Neutrophil (primary cell): ENCODE data around the gene SALL1.

Experiments used
- H3K27ac ChIP-seq: fragments of 200-600 bp; sonication (generic); 2 replicates; pipeline ENCODE4 v1.5.1; 2016; ENCODE audit warnings: mild to moderate bottlenecking, moderate library complexity
- H3K27me3 ChIP-seq: fragments of 200-600 bp; sonication (generic); 2 replicates; pipeline ENCODE4 v1.6.0; 2016; ENCODE audit warnings: mild to moderate bottlenecking
- H3K36me3 ChIP-seq: fragments of 200-600 bp; sonication (generic); 2 replicates; pipeline ENCODE4 v1.5.1; 2017
- H3K4me1 ChIP-seq, 2 experiments: fragments of 200-600 bp in 1 of 2; sonication (generic) in 1 of 2; 1 replicate in 1 of 2; 2 replicates in 1 of 2; pipeline versions ENCODE4 v1.5.1 to v1.6.1; 2013 to 2016; ENCODE audit warnings: low read depth in 1 of 2, low read length in 1 of 2, mild to moderate bottlenecking in 1 of 2, moderate library complexity in 1 of 2; ENCODE audit not compliant: control insufficient read depth in 1 of 2, insufficient read depth in 1 of 2
- H3K4me3 ChIP-seq, 2 experiments: fragments of 200-600 bp in 1 of 2; sonication (generic) in 1 of 2; 1 replicate in 1 of 2; 2 replicates in 1 of 2; pipeline ENCODE4 v1.5.1; 2013 to 2016; ENCODE audit warnings: low read depth in 1 of 2, low read length in 1 of 2, mild to moderate bottlenecking in 1 of 2, moderate library complexity in 1 of 2
- H3K9me3 ChIP-seq: fragments of 200-600 bp; sonication (generic); 2 replicates; pipeline ENCODE4 v1.5.1; 2016
- TF ChIP-seq, protein P1 (sequence below): fragments of 200-600 bp; sonication (generic); IDR thresholded peaks from 2 replicates; pipeline ENCODE4 v1.5.1; 2016; ENCODE audit warnings: antibody characterized with exemption

Gene SALL1

DNA sequence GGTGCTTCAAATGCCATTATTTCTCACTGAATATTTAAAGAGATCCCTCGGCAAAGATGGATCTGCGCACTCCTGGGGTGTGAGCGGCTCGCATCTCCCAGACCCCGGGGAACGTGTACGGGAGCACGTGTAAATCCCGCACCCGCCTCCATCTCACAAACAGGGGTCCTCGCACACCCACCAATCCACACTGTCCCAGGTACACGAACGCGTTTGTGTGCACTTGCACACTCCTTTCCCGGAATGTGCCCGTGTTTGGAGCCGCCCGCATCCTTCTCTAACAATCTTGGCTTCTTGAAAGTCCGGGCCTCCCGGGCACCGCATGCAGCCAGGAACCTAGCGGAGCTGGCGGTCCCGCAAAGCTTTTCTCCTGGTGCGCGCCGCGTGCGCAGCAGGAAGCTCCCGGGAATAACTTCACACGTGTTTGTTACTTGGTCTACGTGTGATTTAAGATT, 2.5 kb upstream of the SALL1 start:
- H3K27me3 ChIP-seq = peaks cover 100% of the 10 kb centered on the region
- no peaks in the 10 kb centered on the region for H3K9me3 ChIP-seq
- H3K4me3 ChIP-seq = no peak overlapping the region
- peaks cover 0 to 2% of the 10 kb centered on the region in 2 experiments for H3K4me1 ChIP-seq
- no peak overlapping the region for H3K27ac ChIP-seq
- no peaks in the 10 kb centered on the region for H3K36me3 ChIP-seq
- TF ChIP-seq, protein P1, sequence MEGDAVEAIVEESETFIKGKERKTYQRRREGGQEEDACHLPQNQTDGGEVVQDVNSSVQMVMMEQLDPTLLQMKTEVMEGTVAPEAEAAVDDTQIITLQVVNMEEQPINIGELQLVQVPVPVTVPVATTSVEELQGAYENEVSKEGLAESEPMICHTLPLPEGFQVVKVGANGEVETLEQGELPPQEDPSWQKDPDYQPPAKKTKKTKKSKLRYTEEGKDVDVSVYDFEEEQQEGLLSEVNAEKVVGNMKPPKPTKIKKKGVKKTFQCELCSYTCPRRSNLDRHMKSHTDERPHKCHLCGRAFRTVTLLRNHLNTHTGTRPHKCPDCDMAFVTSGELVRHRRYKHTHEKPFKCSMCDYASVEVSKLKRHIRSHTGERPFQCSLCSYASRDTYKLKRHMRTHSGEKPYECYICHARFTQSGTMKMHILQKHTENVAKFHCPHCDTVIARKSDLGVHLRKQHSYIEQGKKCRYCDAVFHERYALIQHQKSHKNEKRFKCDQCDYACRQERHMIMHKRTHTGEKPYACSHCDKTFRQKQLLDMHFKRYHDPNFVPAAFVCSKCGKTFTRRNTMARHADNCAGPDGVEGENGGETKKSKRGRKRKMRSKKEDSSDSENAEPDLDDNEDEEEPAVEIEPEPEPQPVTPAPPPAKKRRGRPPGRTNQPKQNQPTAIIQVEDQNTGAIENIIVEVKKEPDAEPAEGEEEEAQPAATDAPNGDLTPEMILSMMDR = no peak

DNA sequence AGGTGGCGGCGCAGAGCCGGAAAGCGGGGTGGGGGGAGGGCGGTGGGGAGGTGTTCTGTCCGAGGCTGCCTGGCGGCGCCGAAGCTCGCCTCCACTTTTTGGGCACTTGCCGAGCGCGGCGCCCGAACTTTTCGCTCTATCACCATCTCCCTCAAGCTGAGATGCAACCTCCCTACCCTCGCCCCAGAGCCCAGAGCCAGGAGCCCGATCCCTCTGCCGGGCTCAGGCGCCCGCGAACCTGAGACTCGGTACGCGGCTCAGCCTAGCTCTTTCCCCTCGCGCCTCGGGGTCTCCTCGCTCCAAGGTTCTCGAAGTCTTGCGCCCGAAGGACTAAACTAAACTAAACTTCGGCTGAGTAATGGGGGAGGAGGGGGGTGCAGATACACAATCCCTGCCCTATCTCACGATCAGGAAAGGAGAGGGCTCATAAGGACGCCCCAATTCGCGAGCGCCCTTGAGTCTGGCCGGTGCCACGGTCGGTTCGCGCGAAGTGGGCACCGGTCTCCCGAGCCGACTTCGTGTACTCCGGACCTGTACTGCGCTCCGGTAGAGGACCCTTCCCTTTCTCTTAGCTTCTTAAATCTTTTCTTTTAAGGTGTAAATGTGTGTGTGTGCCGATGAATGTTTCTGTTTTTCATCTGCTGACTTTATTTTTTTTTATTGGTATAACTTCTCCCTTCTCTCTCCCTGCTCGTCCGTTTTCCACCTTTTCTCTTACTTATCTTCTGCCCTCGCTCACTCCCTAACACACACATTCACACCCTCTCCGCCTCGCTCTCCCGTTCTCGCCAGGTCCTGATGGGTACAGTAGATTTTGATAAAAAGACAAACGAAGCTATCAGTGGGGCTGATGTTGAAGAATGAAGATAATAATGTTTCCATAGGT, 1.9 kb upstream of the SALL1 start:
- TF ChIP-seq, protein P1 = no peak

DNA sequence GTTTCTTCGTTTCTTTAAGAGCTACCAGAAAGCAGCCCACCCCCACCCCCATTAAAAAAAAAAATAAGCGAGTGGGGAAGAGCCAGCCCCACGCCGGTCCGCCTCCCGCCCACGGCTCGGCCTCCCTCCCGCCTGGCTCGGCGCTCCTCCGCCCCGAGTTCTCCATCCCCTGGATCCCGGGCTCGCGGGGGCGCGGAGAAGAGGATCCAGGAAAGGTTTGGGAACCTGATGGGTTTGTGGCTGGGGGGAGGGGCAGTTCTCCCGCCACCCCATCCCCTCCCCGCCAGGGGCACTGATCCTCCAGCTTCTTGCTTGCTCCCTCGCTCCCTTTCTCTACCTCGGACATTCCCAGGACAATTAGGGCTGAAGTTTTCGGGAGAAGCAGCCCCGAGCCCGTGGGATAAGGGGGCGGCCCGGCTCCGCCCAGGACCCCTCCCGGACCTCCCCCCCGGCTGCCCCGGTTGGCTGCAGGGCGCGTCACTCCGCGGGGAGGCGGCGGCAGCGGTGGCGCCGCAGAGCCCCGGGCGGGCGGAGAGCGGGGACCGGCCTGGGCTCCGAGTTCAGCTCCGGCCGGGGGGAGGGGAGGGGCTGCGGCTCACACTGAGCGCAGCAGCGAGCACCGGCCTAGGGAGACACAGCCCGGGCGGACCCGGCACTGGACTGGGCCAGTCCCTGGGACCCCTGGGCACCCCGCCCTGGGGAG, 1.0 kb upstream of the SALL1 start:
- Histone ChIP-seq H3K27ac (no peak overlapping the region), H3K27me3 (peaks cover 100% of the 10 kb centered on the region), H3K4me1 (peaks cover 0 to 2% of the 10 kb centered on the region in 2 experiments), H3K4me3 (no peak overlapping the region), H3K9me3 (no peaks in the 10 kb centered on the region), H3K36me3 (no peaks in the 10 kb centered on the region)
- TF ChIP-seq, protein P1 = no peak

More for the DNA sequence above, 1.9 kb upstream of the SALL1 start:
- Histone ChIP-seq H3K36me3 (no peaks in the 10 kb centered on the region), H3K4me3 (no peak overlapping the region), H3K27ac (no peak overlapping the region), H3K4me1 (peaks cover 0 to 2% of the 10 kb centered on the region in 2 experiments), H3K27me3 (peaks cover 100% of the 10 kb centered on the region), H3K9me3 (no peaks in the 10 kb centered on the region)

DNA sequence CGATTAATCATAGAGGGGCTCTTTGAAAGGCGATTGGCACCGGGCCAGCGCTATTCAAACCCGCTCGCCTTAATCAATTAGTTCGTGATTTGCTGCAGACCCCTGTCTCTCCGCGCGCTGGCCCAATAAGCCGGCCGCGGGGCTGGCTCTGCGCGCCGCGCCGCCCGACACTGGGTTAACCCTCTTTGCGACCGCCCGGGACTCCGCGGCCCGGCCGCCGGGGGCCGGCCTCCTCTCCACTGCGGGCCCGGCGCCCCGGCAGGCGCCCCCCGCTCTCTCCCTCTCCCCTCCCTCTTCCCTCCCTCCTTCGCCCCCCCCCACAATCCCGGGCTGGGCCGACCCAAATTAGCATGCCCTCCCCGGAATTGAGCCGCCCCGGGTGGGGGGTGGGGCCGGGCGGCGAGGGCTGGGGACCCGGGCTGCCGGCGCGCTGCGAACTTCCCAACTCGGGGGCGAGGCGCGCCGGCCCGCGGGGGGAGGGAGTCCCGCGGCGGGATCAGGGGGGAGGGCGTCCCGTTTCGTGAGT, 428 bp upstream of the SALL1 start:
- H3K9me3 ChIP-seq = no peaks in the 10 kb centered on the region
- H3K4me3 ChIP-seq = no peak overlapping the region
- H3K27me3 ChIP-seq = peaks cover 100% of the 10 kb centered on the region
- peaks cover 0 to 2% of the 10 kb centered on the region in 2 experiments for H3K4me1 ChIP-seq
- no peak overlapping the region for H3K27ac ChIP-seq
- TF ChIP-seq, protein P1 = no peak
- no peaks in the 10 kb centered on the region for H3K36me3 ChIP-seq

DNA sequence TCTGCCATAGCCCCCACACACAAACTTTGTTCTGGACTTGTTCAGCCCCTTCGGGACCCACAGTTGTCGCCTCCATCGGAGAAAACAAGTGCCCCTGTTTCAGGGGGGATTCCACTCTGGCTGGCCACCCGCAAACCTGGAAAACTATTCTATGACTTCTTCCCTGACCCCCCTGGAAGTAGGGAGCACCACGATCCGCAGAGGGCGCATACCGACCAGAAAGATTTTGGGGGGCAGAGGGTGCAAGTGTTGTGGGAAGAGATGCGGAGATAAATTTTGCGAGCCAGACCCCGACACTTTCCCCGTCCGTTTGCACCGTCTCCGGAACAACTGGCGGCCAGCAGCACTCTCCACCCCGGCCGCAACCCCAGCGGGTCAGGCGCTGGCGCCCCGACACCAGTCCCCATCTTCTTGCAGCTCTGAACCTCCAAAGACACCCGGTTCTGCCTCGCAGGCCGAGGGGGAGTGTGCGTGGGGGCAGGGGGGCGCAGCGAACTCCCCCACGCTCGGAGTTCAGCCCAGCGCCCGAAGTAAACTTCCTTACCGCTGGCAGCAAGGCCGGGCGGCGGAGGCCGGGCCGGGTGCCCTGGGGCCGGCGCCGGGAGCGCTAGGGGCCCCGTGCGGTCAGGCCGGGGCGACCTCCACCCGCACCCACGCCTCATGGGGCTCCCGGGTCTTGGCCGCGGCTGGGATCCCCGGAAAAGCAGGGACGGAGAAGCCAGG, 744 bp downstream of the SALL1 start:
- peaks cover 0 to 2% of the 10 kb centered on the region in 2 experiments for H3K4me1 ChIP-seq
- TF ChIP-seq, protein P1 = no peak
- no peaks in the 10 kb centered on the region for H3K9me3 ChIP-seq
- no peak overlapping the region for H3K27ac ChIP-seq
- no peak overlapping the region for H3K4me3 ChIP-seq
- H3K27me3 ChIP-seq = peaks cover 100% of the 10 kb centered on the region
- no peaks in the 10 kb centered on the region for H3K36me3 ChIP-seq
